ENCODE measurements around the gene GRIK4. TPM values are rescaled to one million over a fixed set of nuclear protein-coding genes. Genes with fewer than 3 reads are reported as not detected.

GRIK4 gene
- total and polyA plus RNA-seq, 4 donors, result 0.05 to 0.25 (median 0.06) TPM; not detected in 1

DNA sequence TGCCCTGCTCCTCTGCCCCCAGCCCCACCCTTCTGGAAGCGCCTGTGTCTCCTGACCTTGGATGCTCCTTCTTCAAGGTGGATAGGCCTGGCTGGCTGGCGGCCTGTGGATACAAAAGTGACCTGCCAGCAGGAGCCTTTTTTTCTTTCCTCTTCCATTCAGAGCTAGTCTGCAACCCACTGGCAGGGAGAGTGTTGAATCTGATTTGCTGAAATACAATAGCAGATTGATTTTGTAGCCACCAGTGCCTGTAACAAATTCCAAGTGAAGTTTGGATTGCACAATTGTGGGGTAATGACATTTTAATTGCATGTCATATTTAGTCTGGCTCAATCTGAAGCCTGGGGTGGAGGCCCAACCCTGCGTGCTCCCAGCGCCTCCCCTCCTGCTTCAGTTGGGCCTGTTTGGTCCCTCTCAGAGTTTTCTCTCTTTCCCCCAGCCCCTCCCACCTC is 97.2 kb downstream of the GRIK4 start:
- 39% methylated on average over 4 of the region's 4 CpGs for WGBS

More for the DNA sequence above, 97.2 kb downstream of the GRIK4 start:
- TF ChIP-seq YY1 (IDR thresholded peaks at IDR 0.05), result no peak
- TF ChIP-seq NR2F2 (IDR thresholded peaks at IDR 0.05), result no peak
- TF ChIP-seq HNF4G (IDR thresholded peaks at IDR 0.05), result no peak
- TF ChIP-seq SP1 (IDR thresholded peaks at IDR 0.05), result no peak
- TF ChIP-seq FOXA2 (IDR thresholded peaks at IDR 0.05), result no peak
- TF ChIP-seq, protein P1, sequence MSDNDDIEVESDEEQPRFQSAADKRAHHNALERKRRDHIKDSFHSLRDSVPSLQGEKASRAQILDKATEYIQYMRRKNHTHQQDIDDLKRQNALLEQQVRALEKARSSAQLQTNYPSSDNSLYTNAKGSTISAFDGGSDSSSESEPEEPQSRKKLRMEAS (IDR thresholded peaks at IDR 0.05), result no peak
- peak in 1 of 2 donors; percentile 51 for TF ChIP-seq HNF4A (conservative IDR thresholded peaks at IDR 0.05)
- TF ChIP-seq GABPA (IDR thresholded peaks at IDR 0.05 in 1 of 2, conservative IDR thresholded peaks at IDR 0.05 in 1 of 2), result no peak
- no peak for TF ChIP-seq RAD21 (IDR thresholded peaks at IDR 0.05)
- TF ChIP-seq, protein P2, sequence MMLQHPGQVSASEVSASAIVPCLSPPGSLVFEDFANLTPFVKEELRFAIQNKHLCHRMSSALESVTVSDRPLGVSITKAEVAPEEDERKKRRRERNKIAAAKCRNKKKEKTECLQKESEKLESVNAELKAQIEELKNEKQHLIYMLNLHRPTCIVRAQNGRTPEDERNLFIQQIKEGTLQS (IDR thresholded peaks at IDR 0.05), result no peak
- no peak for TF ChIP-seq EGR1 (IDR thresholded peaks at IDR 0.05; ENCODE audit: low read depth in 2 of 2)
- TF ChIP-seq, protein P3, sequence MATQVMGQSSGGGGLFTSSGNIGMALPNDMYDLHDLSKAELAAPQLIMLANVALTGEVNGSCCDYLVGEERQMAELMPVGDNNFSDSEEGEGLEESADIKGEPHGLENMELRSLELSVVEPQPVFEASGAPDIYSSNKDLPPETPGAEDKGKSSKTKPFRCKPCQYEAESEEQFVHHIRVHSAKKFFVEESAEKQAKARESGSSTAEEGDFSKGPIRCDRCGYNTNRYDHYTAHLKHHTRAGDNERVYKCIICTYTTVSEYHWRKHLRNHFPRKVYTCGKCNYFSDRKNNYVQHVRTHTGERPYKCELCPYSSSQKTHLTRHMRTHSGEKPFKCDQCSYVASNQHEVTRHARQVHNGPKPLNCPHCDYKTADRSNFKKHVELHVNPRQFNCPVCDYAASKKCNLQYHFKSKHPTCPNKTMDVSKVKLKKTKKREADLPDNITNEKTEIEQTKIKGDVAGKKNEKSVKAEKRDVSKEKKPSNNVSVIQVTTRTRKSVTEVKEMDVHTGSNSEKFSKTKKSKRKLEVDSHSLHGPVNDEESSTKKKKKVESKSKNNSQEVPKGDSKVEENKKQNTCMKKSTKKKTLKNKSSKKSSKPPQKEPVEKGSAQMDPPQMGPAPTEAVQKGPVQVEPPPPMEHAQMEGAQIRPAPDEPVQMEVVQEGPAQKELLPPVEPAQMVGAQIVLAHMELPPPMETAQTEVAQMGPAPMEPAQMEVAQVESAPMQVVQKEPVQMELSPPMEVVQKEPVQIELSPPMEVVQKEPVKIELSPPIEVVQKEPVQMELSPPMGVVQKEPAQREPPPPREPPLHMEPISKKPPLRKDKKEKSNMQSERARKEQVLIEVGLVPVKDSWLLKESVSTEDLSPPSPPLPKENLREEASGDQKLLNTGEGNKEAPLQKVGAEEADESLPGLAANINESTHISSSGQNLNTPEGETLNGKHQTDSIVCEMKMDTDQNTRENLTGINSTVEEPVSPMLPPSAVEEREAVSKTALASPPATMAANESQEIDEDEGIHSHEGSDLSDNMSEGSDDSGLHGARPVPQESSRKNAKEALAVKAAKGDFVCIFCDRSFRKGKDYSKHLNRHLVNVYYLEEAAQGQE (IDR thresholded peaks at IDR 0.05), result no peak
- TF ChIP-seq JUND (IDR thresholded peaks at IDR 0.05), result peak in 1 of 2 donors; percentile 31
- no peak for TF ChIP-seq TAF1 (conservative IDR thresholded peaks at IDR 0.05)
- TF ChIP-seq, protein P4, sequence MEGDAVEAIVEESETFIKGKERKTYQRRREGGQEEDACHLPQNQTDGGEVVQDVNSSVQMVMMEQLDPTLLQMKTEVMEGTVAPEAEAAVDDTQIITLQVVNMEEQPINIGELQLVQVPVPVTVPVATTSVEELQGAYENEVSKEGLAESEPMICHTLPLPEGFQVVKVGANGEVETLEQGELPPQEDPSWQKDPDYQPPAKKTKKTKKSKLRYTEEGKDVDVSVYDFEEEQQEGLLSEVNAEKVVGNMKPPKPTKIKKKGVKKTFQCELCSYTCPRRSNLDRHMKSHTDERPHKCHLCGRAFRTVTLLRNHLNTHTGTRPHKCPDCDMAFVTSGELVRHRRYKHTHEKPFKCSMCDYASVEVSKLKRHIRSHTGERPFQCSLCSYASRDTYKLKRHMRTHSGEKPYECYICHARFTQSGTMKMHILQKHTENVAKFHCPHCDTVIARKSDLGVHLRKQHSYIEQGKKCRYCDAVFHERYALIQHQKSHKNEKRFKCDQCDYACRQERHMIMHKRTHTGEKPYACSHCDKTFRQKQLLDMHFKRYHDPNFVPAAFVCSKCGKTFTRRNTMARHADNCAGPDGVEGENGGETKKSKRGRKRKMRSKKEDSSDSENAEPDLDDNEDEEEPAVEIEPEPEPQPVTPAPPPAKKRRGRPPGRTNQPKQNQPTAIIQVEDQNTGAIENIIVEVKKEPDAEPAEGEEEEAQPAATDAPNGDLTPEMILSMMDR (IDR thresholded peaks at IDR 0.05; ENCODE audit: low read depth, low read length, missing input control), result no peak
- TF ChIP-seq, protein P5, sequence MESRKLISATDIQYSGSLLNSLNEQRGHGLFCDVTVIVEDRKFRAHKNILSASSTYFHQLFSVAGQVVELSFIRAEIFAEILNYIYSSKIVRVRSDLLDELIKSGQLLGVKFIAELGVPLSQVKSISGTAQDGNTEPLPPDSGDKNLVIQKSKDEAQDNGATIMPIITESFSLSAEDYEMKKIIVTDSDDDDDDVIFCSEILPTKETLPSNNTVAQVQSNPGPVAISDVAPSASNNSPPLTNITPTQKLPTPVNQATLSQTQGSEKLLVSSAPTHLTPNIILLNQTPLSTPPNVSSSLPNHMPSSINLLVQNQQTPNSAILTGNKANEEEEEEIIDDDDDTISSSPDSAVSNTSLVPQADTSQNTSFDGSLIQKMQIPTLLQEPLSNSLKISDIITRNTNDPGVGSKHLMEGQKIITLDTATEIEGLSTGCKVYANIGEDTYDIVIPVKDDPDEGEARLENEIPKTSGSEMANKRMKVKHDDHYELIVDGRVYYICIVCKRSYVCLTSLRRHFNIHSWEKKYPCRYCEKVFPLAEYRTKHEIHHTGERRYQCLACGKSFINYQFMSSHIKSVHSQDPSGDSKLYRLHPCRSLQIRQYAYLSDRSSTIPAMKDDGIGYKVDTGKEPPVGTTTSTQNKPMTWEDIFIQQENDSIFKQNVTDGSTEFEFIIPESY (IDR thresholded peaks at IDR 0.05), result no peak
- TF ChIP-seq RXRA (IDR thresholded peaks at IDR 0.05), result peak in 1 of 2 donors; percentile 75
- TF ChIP-seq FOXA1 (IDR thresholded peaks at IDR 0.05), result no peak
- H3K27me3 ChIP-seq (ENCODE audit: control insufficient read depth in 4 of 4, insufficient read depth in 4 of 4, low read length in 3 of 4), result peaks cover 0 to 12% (median 4%) of the 10 kb centered on the region in 4 donors
- no peak overlapping the region for H3K4me3 ChIP-seq (ENCODE audit: low read depth in 1 of 3, low read length in 3 of 3)
- H3K9ac ChIP-seq (ENCODE audit: low read depth in 1 of 2, low read length in 2 of 2), result no peak overlapping the region
- no peak overlapping the region for H3K27ac ChIP-seq (ENCODE audit: low read depth in 1 of 2, low read length in 2 of 2)
- peaks cover 1 to 6% (median 4%) of the 10 kb centered on the region in 4 donors for H3K4me1 ChIP-seq (ENCODE audit: control insufficient read depth in 4 of 4, insufficient read depth in 4 of 4, low read length in 3 of 4)
- DNase-seq (ENCODE audit: low spot score), result no peak
- no peaks in the 10 kb centered on the region for H3K9me3 ChIP-seq (ENCODE audit: control insufficient read depth in 4 of 4, low read length in 3 of 4)
- H3K36me3 ChIP-seq (ENCODE audit: control insufficient read depth in 4 of 4, insufficient read depth in 3 of 4, low read depth in 1 of 4, low read length in 3 of 4), result no peaks in the 10 kb centered on the region

All from liver (tissue), 9 donors.